Lower leg skin (tissue), 4 donors: Measurements from ENCODE around the gene HOMER1. TPM values are rescaled to one million over a fixed set of nuclear protein-coding genes. Genes with fewer than 3 reads are reported as not detected.

Experiments
- DNase-seq, 2 donors: peaks; one replicate each; pipeline ENCODE4 v3.0.0-alpha.2; 2019; ENCODE audit warnings: low spot score in 2 of 2
- H3K4me3 ChIP-seq: fragments of 200-600 bp; sonication (generic); 2 replicates; pipeline ENCODE4 v1.5.1; 2017; ENCODE audit warnings: mild to moderate bottlenecking, low read depth; ENCODE audit not compliant: poor library complexity, severe bottlenecking
- CTCF ChIP-seq, 3 donors: fragments of 450-650 bp; IDR thresholded peaks; one replicate each; pipeline ENCODE4 v1.5.1; 2016; ENCODE audit warnings: antibody characterized with exemption in 3 of 3, mild to moderate bottlenecking in 3 of 3, moderate library complexity in 2 of 3
- POLR2A ChIP-seq, 2 donors: fragments of 450-650 bp; IDR thresholded peaks; one replicate each; pipeline ENCODE4 v1.6.1; 2016 to 2017; ENCODE audit warnings: antibody characterized with exemption in 2 of 2, mild to moderate bottlenecking in 1 of 2, moderate library complexity in 1 of 2
- whole genome bisulfite sequencing, 2 donors: methylation state at CpG; one replicate each; pipeline ENCODE4 v1.1.5; 2018; 5-methylcytosine and 5-hydroxymethylcytosine counted together
- intact Hi-C: fragments of 100-400 bp; cut with DNase I; formaldehyde crosslinking; loops from one replicate; pipeline ENCODE4 v1.15.0; 2023; ENCODE audit warnings: low total_unique reads
- total RNA-seq, 4 donors: library from RNA; depleted of rRNA; stranded (reverse); fragments of >200 nt; gene quantifications; one replicate each; pipeline ENCODE4 v1.1.0, GENCODE V29; 2016

Gene HOMER1
- total RNA-seq, 4 donors from 2014 or later: 5.9 to 12.4 (median 8.8) TPM

DNA sequence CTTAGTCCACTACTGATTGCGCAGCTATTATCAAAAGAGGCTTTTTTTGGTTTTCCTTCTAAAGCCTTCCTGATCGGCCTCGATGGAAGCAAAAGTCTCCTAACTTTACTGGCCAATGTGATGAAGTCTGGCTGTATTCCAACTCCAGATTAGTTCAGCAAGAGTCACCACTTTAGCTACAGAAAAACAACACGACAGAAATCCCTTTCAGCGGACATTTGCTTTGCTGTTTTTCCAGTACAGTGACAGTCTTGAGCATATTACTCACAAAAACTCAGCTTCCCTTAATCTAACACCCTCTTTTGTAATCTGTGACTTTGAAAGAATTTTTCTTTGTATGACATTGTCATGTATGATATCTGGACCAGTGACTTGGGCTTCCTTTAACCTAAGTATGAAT is 95.7 kb downstream of the HOMER1 start:
- DNase-seq: no peak
- TF ChIP-seq POLR2A (IDR thresholded peaks at IDR 0.05): no peak
- TF ChIP-seq CTCF (IDR thresholded peaks at IDR 0.05): no peak
- no peak overlapping the region for H3K4me3 ChIP-seq
- intact Hi-C loops: no loop called here
- 77 to 78% methylated on average over 5 of the region's 5 CpGs for WGBS, 2 donors

GRCh38 chr5:79417495-79417894 is 96.4 kb downstream of the HOMER1 start:
- WGBS, 2 donors: 98% methylated on average over 1 of the region's 1 CpG
- intact Hi-C loops: no loop called here
- no peak overlapping the region for H3K4me3 ChIP-seq

DNA sequence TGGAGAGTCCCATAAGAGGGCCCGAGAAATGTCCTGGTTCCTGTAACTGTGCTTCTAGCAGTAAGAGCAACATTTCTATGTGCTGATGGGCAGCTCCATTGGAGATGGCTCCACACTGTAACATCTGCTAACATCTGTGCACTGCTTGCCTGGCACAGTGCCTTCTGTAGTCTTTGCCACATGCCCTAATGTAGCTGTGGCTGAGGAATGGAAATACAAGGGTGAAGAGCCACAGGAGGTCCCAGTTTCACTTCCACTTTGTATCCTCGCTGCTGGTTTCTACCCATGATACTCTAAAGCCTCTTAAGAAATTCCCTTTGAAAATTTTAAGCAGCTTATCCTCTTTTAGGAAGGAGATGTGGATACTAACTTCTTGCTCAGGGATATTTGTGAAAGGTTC is 97.4 kb downstream of the HOMER1 start:
- 77 to 80% methylated on average over 2 of the region's 2 CpGs for WGBS, 2 donors
- TF ChIP-seq POLR2A (IDR thresholded peaks at IDR 0.05): no peak
- TF ChIP-seq CTCF (IDR thresholded peaks at IDR 0.05): no peak
- no peak overlapping the region for H3K4me3 ChIP-seq
- no peak for DNase-seq
- intact Hi-C loops: no loop called here

More at GRCh38 chr5:79417495-79417894, 96.4 kb downstream of the HOMER1 start:
- TF ChIP-seq CTCF (IDR thresholded peaks at IDR 0.05): no peak
- no peak for TF ChIP-seq POLR2A (IDR thresholded peaks at IDR 0.05)
- DNase-seq: no peak

DNA sequence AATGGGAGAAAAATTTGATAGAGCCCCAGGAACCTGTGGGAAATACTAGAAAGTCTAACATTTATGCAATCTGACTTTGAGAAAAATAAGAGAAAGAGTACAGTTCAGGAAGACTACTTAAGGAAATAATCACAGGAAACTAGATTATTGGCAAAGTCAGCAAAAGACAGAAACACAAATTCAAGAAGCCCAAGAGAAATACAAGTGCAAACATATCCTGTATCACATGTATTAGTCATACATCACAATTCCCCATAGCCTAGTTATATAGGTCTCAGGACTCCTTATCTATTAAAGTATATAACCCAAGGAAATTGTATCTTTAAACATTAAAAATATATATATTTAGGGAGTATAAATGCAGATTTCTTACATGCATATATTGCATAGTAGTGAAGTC is 100.8 kb downstream of the HOMER1 start:
- intact Hi-C loops: no loop called here
- TF ChIP-seq POLR2A (IDR thresholded peaks at IDR 0.05) (no peak), CTCF (IDR thresholded peaks at IDR 0.05) (no peak)
- no peak for DNase-seq
- H3K4me3 ChIP-seq: no peak overlapping the region

DNA sequence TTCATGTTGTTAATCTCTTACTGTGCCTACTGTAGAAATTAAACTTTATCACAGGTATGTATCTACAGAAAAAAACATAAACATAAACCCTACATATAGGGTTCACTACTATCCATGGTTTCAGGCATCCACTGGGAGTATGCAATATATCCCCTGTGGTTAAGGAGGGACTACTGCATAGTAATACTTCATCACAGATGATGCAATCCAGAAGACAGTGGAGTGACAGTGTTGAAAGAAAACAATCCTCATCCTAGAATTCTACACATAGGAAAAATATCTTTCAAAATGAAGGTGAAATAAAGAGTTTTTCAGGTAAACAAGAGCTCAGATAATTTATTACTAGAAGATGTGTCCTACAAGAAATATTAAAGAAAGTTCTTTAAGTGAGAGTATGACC is 105.9 kb downstream of the HOMER1 start:
- no peak overlapping the region for H3K4me3 ChIP-seq
- no peak for DNase-seq
- TF ChIP-seq POLR2A (IDR thresholded peaks at IDR 0.05): no peak
- no peak for TF ChIP-seq CTCF (IDR thresholded peaks at IDR 0.05)
- intact Hi-C loops: no loop called here

- WGBS, 2 donors: 90 to 91% methylated on average over 1 of the region's 1 CpG
- DNase-seq: no peak
- intact Hi-C loops: no loop called here
- TF ChIP-seq CTCF (IDR thresholded peaks at IDR 0.05): no peak
- TF ChIP-seq POLR2A (IDR thresholded peaks at IDR 0.05): no peak
- H3K4me3 ChIP-seq: no peak overlapping the region
These were observed 106.3 kb downstream of the HOMER1 start for GRCh38 chr5:79407591-79407990.
